Measurements from ENCODE around the gene SDE2. TPM values are rescaled to one million over a fixed set of nuclear protein-coding genes. Genes with fewer than 3 reads are reported as not detected.

Gene SDE2
- total and polyA plus RNA-seq, 2 of the 8 experiments (the other 6 are each of a cell fraction or from before 2014, with no cell fraction given) = 8.5 to 16.7 TPM

- TF ChIP-seq CHD7 (IDR thresholded peaks at IDR 0.05; ENCODE audit: insufficient replicate concordance, low read length) (no peak), KDM4A (IDR thresholded peaks at IDR 0.05; ENCODE audit: low read depth, low read length, severe bottlenecking) (no peak), EZH2 (IDR thresholded peaks at IDR 0.05; ENCODE audit: low read depth, low read length, severe bottlenecking) (no peak)
Measured at GRCh38 chr1:226047495-226047894, 48.4 kb upstream of the SDE2 start (continued).

Data from H1 (cell line).